B cell (primary cell): ENCODE data around the gene CNOT4. TPM values are rescaled to one million over a fixed set of nuclear protein-coding genes. Genes with fewer than 3 reads are reported as not detected.

Experiments
- ATAC-seq: fragments of 200-7000 bp; cut with Tn5 transposase; one replicate; pipeline ENCODE4 v1.10.0; 2021; ENCODE audit warnings: low read depth, mild to moderate bottlenecking, moderate number of reproducible peaks, moderate library complexity
- CTCF ChIA-PET: fragments of 350-600 bp; sonication (Branson Sonifier 250); formaldehyde crosslinking; loops from one replicate; lab custom pipeline; 2021; ENCODE audit warnings: antibody characterized with exemption, inconsistent platforms; lab: Charles Lee
- POLR2A ChIA-PET: fragments of 350-600 bp; sonication (Branson Sonifier 250); formaldehyde crosslinking; loops from one replicate; lab custom pipeline; 2021; ENCODE audit warnings: antibody characterized with exemption; lab: Charles Lee
- DNase-seq: peaks from one replicate; pipeline ENCODE4 v3.0.0; 2013
- H2AFZ ChIP-seq: 2 replicates; pipeline ENCODE4 v1.6.1; 2012; ENCODE audit warnings: mild to moderate bottlenecking, low read depth, low read length; ENCODE audit not compliant: insufficient read depth, poor library complexity, severe bottlenecking
- H3K27ac ChIP-seq, 2 donors: 1 replicate in 1 of 2; 2 replicates in 1 of 2; pipeline ENCODE4 v1.5.1; 2012 to 2013; ENCODE audit warnings: low read length in 2 of 2, mild to moderate bottlenecking in 2 of 2, moderate library complexity in 1 of 2
- H3K27me3 ChIP-seq, 4 experiments: fragments of 200-600 bp in 1 of 4; sonication (generic) in 1 of 4; replicated peaks in 1 of 4; 1 replicate in 2 of 4; 2 replicates in 2 of 4; pipeline versions ENCODE4 v1.6.1 to v1.7.0; 2013 to 2016; ENCODE audit warnings: low read length in 3 of 4, mild to moderate bottlenecking in 2 of 4, mixed read lengths in 1 of 4, moderate library complexity in 1 of 4; ENCODE audit not compliant: insufficient read depth in 4 of 4, control insufficient read depth in 3 of 4; ENCODE audit errors: control extremely low read depth in 1 of 4
- H3K36me3 ChIP-seq, 2 experiments: replicated peaks in 1 of 2; 1 replicate in 1 of 2; 2 replicates in 1 of 2; pipeline versions ENCODE4 v1.6.1 to v1.7.1; 2013; ENCODE audit warnings: low read length in 1 of 2; ENCODE audit not compliant: insufficient read depth in 2 of 2, control insufficient read depth in 1 of 2; ENCODE audit errors: control extremely low read depth in 1 of 2, extremely low read depth in 1 of 2
- H3K4me1 ChIP-seq, 2 donors: fragments of 200-600 bp in 1 of 2; sonication (generic) in 1 of 2; 1 replicate in 1 of 2; 2 replicates in 1 of 2; pipeline versions ENCODE4 v1.5.1 to v1.6.1; 2013 to 2017; ENCODE audit warnings: low read length in 2 of 2; ENCODE audit not compliant: control insufficient read depth in 2 of 2, insufficient read depth in 2 of 2
- H3K4me2 ChIP-seq: replicated peaks from 2 replicates; pipeline ENCODE3; 2012; ENCODE audit warnings: mild to moderate bottlenecking, low read depth, low read length; ENCODE audit not compliant: poor library complexity, severe bottlenecking
- H3K4me3 ChIP-seq, 5 experiments: fragments of 200-600 bp in 1 of 5; sonication (generic) in 1 of 5; 1 replicate in 3 of 5; 2 replicates in 2 of 5; pipeline versions ENCODE4 v1.5.1 to v1.7.0; 2011 to 2016; ENCODE audit warnings: low read length in 4 of 5, mild to moderate bottlenecking in 4 of 5, low read depth in 2 of 5, control low read depth in 1 of 5, moderate library complexity in 1 of 5; ENCODE audit not compliant: insufficient read depth in 1 of 5; ENCODE audit errors: control extremely low read depth in 1 of 5, extremely low read depth in 1 of 5
- H3K79me2 ChIP-seq: fragments of 200-600 bp; sonication (generic); one replicate; pipeline ENCODE4 v1.6.0; 2016; ENCODE audit warnings: low read length; ENCODE audit not compliant: control insufficient read depth, insufficient read depth
- H3K9ac ChIP-seq: fragments of 200-600 bp; sonication (generic); 2 replicates; pipeline ENCODE4 v1.6.1; 2017; ENCODE audit warnings: mild to moderate bottlenecking, low read length, moderate library complexity
- H3K9me3 ChIP-seq, 3 donors: one replicate each; pipeline versions ENCODE4 v1.6.1 to v1.7.1; 2013; ENCODE audit warnings: low read length in 2 of 3; ENCODE audit not compliant: control insufficient read depth in 2 of 3, insufficient read depth in 1 of 3; ENCODE audit errors: control extremely low read depth in 1 of 3
- H4K20me1 ChIP-seq: 2 replicates; pipeline ENCODE4 v1.6.0; 2012; ENCODE audit warnings: mild to moderate bottlenecking, low read length; ENCODE audit not compliant: insufficient read depth, control insufficient read depth, poor library complexity, severe bottlenecking
- H3K27ac Mint-ChIP-seq: one replicate; pipeline ENCODE4 v1.8.0; 2021; ENCODE audit warnings: mixed read lengths
- H3K27me3 Mint-ChIP-seq: one replicate; pipeline ENCODE4 v1.8.0; 2021; ENCODE audit warnings: mixed read lengths
- H3K4me1 Mint-ChIP-seq: one replicate; pipeline ENCODE4 v1.8.0; 2021; ENCODE audit warnings: mixed read lengths
- H3K4me3 Mint-ChIP-seq: one replicate; pipeline ENCODE4 v1.8.0; 2021; ENCODE audit warnings: mixed read lengths
- H3K9me3 Mint-ChIP-seq: one replicate; pipeline ENCODE4 v1.8.0; 2022; ENCODE audit warnings: mixed read lengths; ENCODE audit not compliant: insufficient read depth
- CTCF ChIP-seq: fragments of 200-600 bp; IDR thresholded peaks from one replicate; pipeline ENCODE4 v1.8.0; 2022; ENCODE audit warnings: antibody characterized with exemption, mild to moderate bottlenecking
- EZH2 ChIP-seq: IDR thresholded peaks from 2 replicates; pipeline ENCODE4 v1.6.1; 2012; ENCODE audit warnings: borderline replicate concordance, low read depth, mild to moderate bottlenecking, moderate library complexity, low read length; ENCODE audit not compliant: insufficient read depth, poor library complexity, severe bottlenecking
- WGBS: methylation state at CpG from one replicate; pipeline ENCODE4 v1.1.5; 2013; ENCODE audit warnings: missing lambda C conversion rate; ENCODE audit not compliant: insufficient coverage; 5-methylcytosine and 5-hydroxymethylcytosine counted together
- intact Hi-C: fragments of 100-400 bp; cut with micrococcal nuclease; formaldehyde crosslinking; loops from one replicate; pipeline ENCODE4 v1.10.0; 2022
- polyA plus RNA-seq: library from polyadenylated mRNA; depleted of rRNA; stranded (reverse); fragments of >200 nt; gene quantifications from 2 replicates; pipeline ENCODE4 v1.2.3, GENCODE V29; 2012
- total RNA-seq, 2 donors: library from RNA; stranded (reverse); fragments of 120-200 nt in 1 of 2; gene quantifications; 1 replicate in 1 of 2; 2 replicates in 1 of 2; pipeline versions ENCODE4 v1.2.3 to v1.2.4, GENCODE V29; 2013 to 2022

CNOT4 gene
- total and polyA plus RNA-seq, 2 donors (not counting 1 experiment from before 2014, with no cell fraction given): 9.8 to 52.1 TPM

- no peak overlapping the region for H3K27ac Mint-ChIP-seq
- intact Hi-C loops: no loop called here
- Histone ChIP-seq H3K27ac (no peak overlapping the region), H4K20me1 (no peaks in the 10 kb centered on the region), H3K9ac (no peak overlapping the region), H2AFZ (no peak overlapping the region), H3K36me3 (peaks cover 3 to 9% of the 10 kb centered on the region in 2 experiments), H3K79me2 (no peaks in the 10 kb centered on the region), H3K27me3 (no peaks in the 10 kb centered on the region), H3K4me1 (no peaks in the 10 kb centered on the region), H3K4me2 (no peak overlapping the region), H3K9me3 (no peaks in the 10 kb centered on the region), H3K4me3 (no peak overlapping the region)
- CTCF ChIA-PET: no interaction called here
- no peak overlapping the region for H3K4me3 Mint-ChIP-seq
- H3K9me3 Mint-ChIP-seq: no peaks in the 10 kb centered on the region
- no peaks in the 10 kb centered on the region for H3K27me3 Mint-ChIP-seq
- TF ChIP-seq CTCF (no peak), EZH2 (no peak)
- POLR2A ChIA-PET: no interaction called here
- no peak for ATAC-seq
- no peak for DNase-seq
- no peaks in the 10 kb centered on the region for H3K4me1 Mint-ChIP-seq
These were observed 140.5 kb downstream of the CNOT4 start for GRCh38 chr7:135369405-135369804.

- ChIA-PET POLR2A (interaction anchor here (0.6 kb wide), 1 partner anchor 54 kb away, joined by 9 read pairs; no protein-coding TSS in a partner anchor), CTCF (no interaction called here)
- Mint-ChIP-seq H3K4me1 (no peaks in the 10 kb centered on the region), H3K27me3 (no peaks in the 10 kb centered on the region), H3K9me3 (no peaks in the 10 kb centered on the region), H3K4me3 (no peak overlapping the region), H3K27ac (no peak overlapping the region)
- no peak for DNase-seq
- H3K36me3 ChIP-seq: peaks cover 3 to 11% of the 10 kb centered on the region in 2 experiments
- H3K79me2 ChIP-seq: no peaks in the 10 kb centered on the region
- no peaks in the 10 kb centered on the region for H4K20me1 ChIP-seq
- no peak overlapping the region for H3K27ac ChIP-seq
- H3K4me3 ChIP-seq: no peak overlapping the region
- no peaks in the 10 kb centered on the region for H3K27me3 ChIP-seq
- H3K4me1 ChIP-seq: no peaks in the 10 kb centered on the region
- no CpG with 5 or more reads among the region's 5 CpGs for WGBS
- no peak for ATAC-seq
- no peak for TF ChIP-seq CTCF
- TF ChIP-seq EZH2: no peak
- intact Hi-C loops: no loop called here
- H3K4me2 ChIP-seq: no peak overlapping the region
- H2AFZ ChIP-seq: no peak overlapping the region
- H3K9ac ChIP-seq: no peak overlapping the region
- no peaks in the 10 kb centered on the region for H3K9me3 ChIP-seq
These were observed 141.3 kb downstream of the CNOT4 start for GRCh38 chr7:135368416-135369186.
